HCT116 (cell line): ENCODE data around the gene PPIL1. TPM values are rescaled to one million over a fixed set of nuclear protein-coding genes. Genes with fewer than 3 reads are reported as not detected.

Source experiments
- ATAC-seq: fragments of 200-7000 bp; cut with Tn5 transposase; 2 replicates; pipeline ENCODE4 v1.9.1; 2020; ENCODE audit warnings: mild to moderate bottlenecking, moderate library complexity
- BruUV-seq: library from RNA; stranded (reverse); fragments of 400-500 nt; replicated peaks from 2 replicates; lab custom pipeline; 2021; lab: Mats Ljungman, UMichigan
- CTCF ChIA-PET: fragments of 300-600 bp; sonication (Branson Sonifier 250); formaldehyde crosslinking; loops from one replicate; lab custom pipeline; 2021; ENCODE audit warnings: antibody characterized with exemption; lab: Charles Lee
- POLR2A ChIA-PET: fragments of 300-600, 350-600 bp; sonication (Branson Sonifier 250); formaldehyde crosslinking; loops from one replicate; lab custom pipeline; 2021; ENCODE audit warnings: antibody characterized with exemption; lab: Charles Lee
- RAD21 ChIA-PET, 2 experiments: fragments of 300-600 bp; sonication (Branson Sonifier 250); formaldehyde crosslinking; loops; one replicate each; lab custom pipeline; 2023; ENCODE audit warnings: low total read pairs in 2 of 2; ENCODE audit not compliant: uncharacterized antibody in 2 of 2, unreplicated experiment in 2 of 2, low non-redundant PET in 1 of 2; lab: Charles Lee
- DNase-seq: peaks from one replicate; pipeline ENCODE4 v3.0.0-alpha.2; 2010; ENCODE audit warnings: low read depth, low spot score
- H2AFZ ChIP-seq: fragments of 200-600 bp; shearing (Covaris generic), sonication (generic); 2 replicates; pipeline ENCODE4 v1.6.1; 2017; ENCODE audit warnings: low read depth, mixed run types, mixed read lengths, antibody characterized with exemption, low read length; ENCODE audit not compliant: poor library complexity, severe bottlenecking
- H3K27ac ChIP-seq: 2 replicates; pipeline ENCODE4 v1.5.1; 2012; ENCODE audit warnings: low read depth, low read length
- H3K27me3 ChIP-seq: fragments of 200-600 bp; sonication (generic); 2 replicates; pipeline ENCODE4 v1.6.1; 2016; ENCODE audit warnings: mixed run types, low read length, mixed read lengths; ENCODE audit not compliant: insufficient read depth
- H3K36me3 ChIP-seq, 2 experiments: fragments of 200-500 bp in 1 of 2; fragments of 200-600 bp in 1 of 2; sonication (Bioruptor generic) in 1 of 2; sonication (generic) in 1 of 2; 2 replicates each; pipeline versions ENCODE4 v1.5.1 to v1.6.1; 2014 to 2016; ENCODE audit warnings: low read length in 2 of 2, inconsistent platforms in 1 of 2, mixed read lengths in 1 of 2, mixed run types in 1 of 2; ENCODE audit not compliant: insufficient read depth in 2 of 2, control insufficient read depth in 1 of 2
- H3K4me1 ChIP-seq, 2 experiments: fragments of 200-600 bp in 1 of 2; sonication (generic) in 1 of 2; 2 replicates each; pipeline versions ENCODE4 v1.5.1 to v1.6.1; 2012 to 2017; ENCODE audit warnings: low read length in 2 of 2, inconsistent platforms in 1 of 2, mild to moderate bottlenecking in 1 of 2, mixed read lengths in 1 of 2, mixed run types in 1 of 2, moderate library complexity in 1 of 2; ENCODE audit not compliant: insufficient read depth in 2 of 2, control insufficient read depth in 1 of 2
- H3K4me2 ChIP-seq: fragments of 200-600 bp; sonication (generic); 2 replicates; pipeline ENCODE4 v1.6.1; 2017; ENCODE audit warnings: mixed run types, low read length, mixed read lengths
- H3K4me3 ChIP-seq, 2 experiments: fragments of 200-600 bp in 1 of 2; sonication (generic) in 1 of 2; replicated peaks in 1 of 2; 2 replicates each; pipeline ENCODE4 v1.5.1; 2011 to 2016; ENCODE audit warnings: low read length in 2 of 2, control low read depth in 1 of 2, low read depth in 1 of 2, mild to moderate bottlenecking in 1 of 2, mixed read lengths in 1 of 2, mixed run types in 1 of 2
- H3K79me2 ChIP-seq: fragments of 200-600 bp; sonication (generic); 2 replicates; pipeline ENCODE4 v1.6.1; 2017; ENCODE audit warnings: mild to moderate bottlenecking, mixed run types, low read length, moderate library complexity, mixed read lengths; ENCODE audit not compliant: insufficient read depth
- H3K9ac ChIP-seq: fragments of 200-600 bp; sonication (generic); 2 replicates; pipeline ENCODE4 v1.6.1; 2016; ENCODE audit warnings: low read length, mixed read lengths
- H3K9me2 ChIP-seq: fragments of 200-600 bp; sonication (generic), shearing (Covaris generic); 2 replicates; pipeline ENCODE4 v1.6.1; 2017; ENCODE audit warnings: mixed run types, mild to moderate bottlenecking, moderate library complexity; ENCODE audit not compliant: insufficient read depth
- H3K9me3 ChIP-seq, 2 experiments: fragments of 200-500 bp in 1 of 2; fragments of 200-600 bp in 1 of 2; sonication (Bioruptor generic) in 1 of 2; sonication (generic) in 1 of 2; 2 replicates each; pipeline ENCODE4 v1.6.1; 2014 to 2017; ENCODE audit warnings: low read length in 2 of 2, mixed read lengths in 2 of 2, inconsistent platforms in 1 of 2, low read depth in 1 of 2, mild to moderate bottlenecking in 1 of 2, mixed run types in 1 of 2, moderate library complexity in 1 of 2; ENCODE audit not compliant: control insufficient read depth in 1 of 2, insufficient read depth in 1 of 2
- H4K20me1 ChIP-seq: fragments of 200-600 bp; sonication (generic), shearing (Covaris generic); 2 replicates; pipeline ENCODE4 v1.6.1; 2017; ENCODE audit warnings: mixed run types, mild to moderate bottlenecking, moderate library complexity; ENCODE audit not compliant: insufficient read depth
- ATF3 ChIP-seq: IDR thresholded peaks from 2 replicates; pipeline ENCODE4 v1.6.1; 2012
- CBX3 ChIP-seq: IDR thresholded peaks from 2 replicates; pipeline ENCODE4 v1.6.1; 2012; ENCODE audit warnings: low read depth
- EGR1 ChIP-seq: IDR thresholded peaks from 2 replicates; pipeline ENCODE4 v1.6.1; 2012; ENCODE audit warnings: low read depth
- EZH2 ChIP-seq: fragments of 200-600 bp; sonication (generic); IDR thresholded peaks from 2 replicates; pipeline ENCODE4 v1.6.1; 2017; ENCODE audit warnings: antibody characterized with exemption, mixed run types
- EZH2phosphoT487 ChIP-seq: fragments of 200-600 bp; IDR thresholded peaks from 2 replicates; pipeline ENCODE4 v1.6.1; 2018; ENCODE audit warnings: antibody characterized with exemption, borderline replicate concordance
- MAX ChIP-seq: IDR thresholded peaks from 2 replicates; pipeline ENCODE4 v1.6.1; 2012
- POLR2AphosphoS5 ChIP-seq: IDR thresholded peaks from 2 replicates; pipeline ENCODE4 v1.6.1; 2011; ENCODE audit warnings: mild to moderate bottlenecking, low read depth, low read length, moderate library complexity
- SIN3A ChIP-seq: IDR thresholded peaks from 2 replicates; pipeline ENCODE4 v1.6.1; 2012; ENCODE audit warnings: low read depth
- SP1 ChIP-seq: IDR thresholded peaks from 2 replicates; pipeline ENCODE4 v1.6.1; 2012; ENCODE audit warnings: low read depth
- YY1 ChIP-seq: IDR thresholded peaks from 2 replicates; pipeline ENCODE4 v1.6.1; 2011; ENCODE audit warnings: low read length, low read depth, moderate library complexity, mild to moderate bottlenecking; ENCODE audit not compliant: insufficient replicate concordance; ENCODE audit errors: extremely low read depth
- intact Hi-C: fragments of 100-400 bp; cut with micrococcal nuclease; formaldehyde crosslinking; loops from 2 replicates; pipeline ENCODE4 v1.10.0; 2022
- total RNA-seq: library from RNA; stranded (reverse); gene quantifications from one replicate; pipeline ENCODE4 v1.2.1, GENCODE V29; 2021; ENCODE audit not compliant: unreplicated experiment

The PPIL1 gene
- total RNA-seq, 1 experiment from 2014 or later: 42.0 TPM

- TF ChIP-seq POLR2AphosphoS5 (no peak), ATF3 (no peak), EZH2phosphoT487 (no peak), SP1 (no peak), EZH2 (no peak), MAX (no peak), YY1 (no peak), CBX3 (no peak), SIN3A (no peak), EGR1 (no peak)
These were observed 8.8 kb downstream of the PPIL1 start for GRCh38 chr6:36865835-36866234.

More at GRCh38 chr6:36865835-36866234, 8.8 kb downstream of the PPIL1 start:
- no peak for DNase-seq
- POLR2A ChIA-PET: no interaction called here
- RAD21 ChIA-PET: no interaction called here
- no TSS peak for BruUV-seq
- no peak overlapping the region for H3K27ac ChIP-seq
- peaks cover 0 to 3% of the 10 kb centered on the region in 2 experiments; a peak in 1 of 4 replicates for H3K4me1 ChIP-seq
- no peak for ATAC-seq
- H3K27me3 ChIP-seq: no peaks in the 10 kb centered on the region
- no peaks in the 10 kb centered on the region for H4K20me1 ChIP-seq
- no peak overlapping the region for H2AFZ ChIP-seq
- H3K36me3 ChIP-seq: peaks cover 22 to 30% of the 10 kb centered on the region in 2 experiments; a peak in 3 of 4 replicates
- H3K4me2 ChIP-seq: no peak overlapping the region
- no peaks in the 10 kb centered on the region for H3K9me3 ChIP-seq
- no peak overlapping the region for H3K4me3 ChIP-seq
- intact Hi-C loops: no loop called here
- CTCF ChIA-PET: no interaction called here
- H3K79me2 ChIP-seq: peaks cover 80% of the 10 kb centered on the region
- H3K9ac ChIP-seq: no peak overlapping the region
- H3K9me2 ChIP-seq: no peaks in the 10 kb centered on the region
